Thyroid gland (tissue), 4 donors: Measurements from ENCODE around the gene MAJIN.

ENCODE experiments used
- POLR2A ChIP-seq, 2 donors: fragments of 450-650 bp; IDR thresholded peaks; one replicate each; pipeline ENCODE4 v1.6.1; 2017; ENCODE audit warnings: antibody characterized with exemption in 2 of 2, mild to moderate bottlenecking in 2 of 2, moderate library complexity in 1 of 2
- TF ChIP-seq, protein P1 (sequence below), 6 experiments: fragments of 200-600 bp in 3 of 6; fragments of 450-650 bp in 3 of 6; sonication (generic) in 3 of 6; IDR thresholded peaks; one replicate each; pipeline ENCODE4 v1.5.1; 2016 to 2019; ENCODE audit warnings: antibody characterized with exemption in 6 of 6, mild to moderate bottlenecking in 2 of 6, inconsistent platforms in 1 of 6, moderate library complexity in 1 of 6

DNA sequence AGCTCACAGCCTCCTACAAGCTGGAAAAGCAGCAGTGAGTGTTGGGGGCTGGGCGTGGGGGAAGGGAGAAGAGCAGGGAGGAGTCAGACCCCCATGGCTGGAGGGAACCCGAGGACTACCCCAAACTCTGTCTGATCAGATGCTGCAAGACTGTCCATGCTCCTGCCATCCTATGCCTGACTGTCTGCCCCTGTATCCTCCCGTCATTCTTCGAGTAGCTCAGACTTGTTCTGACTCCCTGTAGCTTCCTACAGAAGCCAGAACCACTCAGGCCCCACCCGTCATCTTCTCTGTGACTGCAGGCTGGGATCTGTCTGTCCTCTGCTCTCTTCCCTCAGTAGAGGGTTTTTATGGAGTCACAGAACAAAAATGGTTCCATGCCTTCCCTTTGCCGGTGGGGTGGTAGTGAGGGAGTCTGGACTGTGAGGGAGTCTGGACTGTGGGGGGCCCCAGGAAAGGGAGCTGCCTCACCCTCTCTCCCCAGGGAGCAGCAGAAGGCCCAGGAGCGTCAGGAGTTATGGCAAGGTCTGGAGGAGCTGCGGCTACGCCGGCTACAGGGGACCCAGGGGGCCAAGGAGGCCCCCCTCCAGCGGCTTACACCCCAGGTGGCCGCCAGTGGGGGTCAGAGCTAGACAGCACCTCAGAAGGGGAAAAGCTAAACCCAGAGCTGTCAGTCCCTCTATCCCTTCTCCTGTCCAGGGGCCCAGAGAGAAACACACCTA is 38.5 kb downstream of the MAJIN start:
- TF ChIP-seq, protein P1, sequence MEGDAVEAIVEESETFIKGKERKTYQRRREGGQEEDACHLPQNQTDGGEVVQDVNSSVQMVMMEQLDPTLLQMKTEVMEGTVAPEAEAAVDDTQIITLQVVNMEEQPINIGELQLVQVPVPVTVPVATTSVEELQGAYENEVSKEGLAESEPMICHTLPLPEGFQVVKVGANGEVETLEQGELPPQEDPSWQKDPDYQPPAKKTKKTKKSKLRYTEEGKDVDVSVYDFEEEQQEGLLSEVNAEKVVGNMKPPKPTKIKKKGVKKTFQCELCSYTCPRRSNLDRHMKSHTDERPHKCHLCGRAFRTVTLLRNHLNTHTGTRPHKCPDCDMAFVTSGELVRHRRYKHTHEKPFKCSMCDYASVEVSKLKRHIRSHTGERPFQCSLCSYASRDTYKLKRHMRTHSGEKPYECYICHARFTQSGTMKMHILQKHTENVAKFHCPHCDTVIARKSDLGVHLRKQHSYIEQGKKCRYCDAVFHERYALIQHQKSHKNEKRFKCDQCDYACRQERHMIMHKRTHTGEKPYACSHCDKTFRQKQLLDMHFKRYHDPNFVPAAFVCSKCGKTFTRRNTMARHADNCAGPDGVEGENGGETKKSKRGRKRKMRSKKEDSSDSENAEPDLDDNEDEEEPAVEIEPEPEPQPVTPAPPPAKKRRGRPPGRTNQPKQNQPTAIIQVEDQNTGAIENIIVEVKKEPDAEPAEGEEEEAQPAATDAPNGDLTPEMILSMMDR (IDR thresholded peaks at IDR 0.05) = no peak
- no peak for TF ChIP-seq POLR2A (IDR thresholded peaks at IDR 0.05)
